Measurements from ENCODE around the gene DEFB121. TPM values are rescaled to one million over a fixed set of nuclear protein-coding genes. Genes with fewer than 3 reads are reported as not detected.

The DEFB121 gene
- total and polyA plus RNA-seq, 2 of the 8 experiments (the other 6 are each of a cell fraction or from before 2014, with no cell fraction given), result not detected

GRCh38 chr20:31452575-31452974, 46.6 kb upstream of the DEFB121 start:
- Histone ChIP-seq H3K9ac (replicated peaks in 1 of 4; ENCODE audit: extremely low read depth in 1 of 4, low read depth in 3 of 4, low read length in 3 of 4) (no peak overlapping the region), H3K23ac (ENCODE audit: insufficient read length) (no peak overlapping the region), H4K5ac (ENCODE audit: insufficient read length, low read depth, low read length) (no peak overlapping the region), H3K79me1 (ENCODE audit: low read depth, low read length) (no peaks in the 10 kb centered on the region), H3K36me3 (ENCODE audit: control insufficient read depth in 2 of 4, insufficient read depth in 4 of 4, low read length in 3 of 4) (no peaks in the 10 kb centered on the region; a peak in 1 of 8 replicates), H2AFZ (ENCODE audit: low read length) (no peak overlapping the region), H3K18ac (ENCODE audit: extremely low read depth, low read length) (no peak overlapping the region), H3K23me2 (ENCODE audit: low read depth, low read length) (no peaks in the 10 kb centered on the region), H3K27me3 (replicated peaks in 1 of 4; ENCODE audit: control insufficient read depth in 3 of 4, extremely low read depth in 1 of 4, insufficient read depth in 3 of 4, low read length in 3 of 4) (no peaks in the 10 kb centered on the region), H2BK20ac (ENCODE audit: low read length) (no peak overlapping the region), H4K91ac (replicated peaks; ENCODE audit: insufficient read length, low read length) (no peak overlapping the region), H3K4me2 (ENCODE audit: insufficient read depth in 1 of 2, low read depth in 2 of 2, low read length in 2 of 2) (no peak overlapping the region), H3K56ac (replicated peaks; ENCODE audit: insufficient read length, low read depth, low read length) (no peak overlapping the region), H2BK120ac (replicated peaks; ENCODE audit: low read depth, low read length) (no peak overlapping the region), H4K8ac (ENCODE audit: extremely low read depth, insufficient read depth, low read length) (no peak overlapping the region), H3K4me3 (ENCODE audit: extremely low read depth in 1 of 4, insufficient read depth in 2 of 4, low read depth in 3 of 4, low read length in 4 of 4) (no peak overlapping the region), H3K4ac (replicated peaks; ENCODE audit: insufficient read length, low read depth, low read length) (no peak overlapping the region), H3K9me3 (ENCODE audit: insufficient read depth in 2 of 2, low read depth in 1 of 2, low read length in 1 of 2) (peaks cover 56 to 71% of the 10 kb centered on the region in 2 experiments), H3K4me1 (replicated peaks in 1 of 4; ENCODE audit: control insufficient read depth in 3 of 4, insufficient read depth in 4 of 4, low read length in 3 of 4) (no peaks in the 10 kb centered on the region; a peak in 1 of 7 replicates), H3K27ac (ENCODE audit: low read depth, low read length) (no peak overlapping the region), H2BK12ac (ENCODE audit: low read depth, low read length) (no peak overlapping the region), H2AK5ac (ENCODE audit: low read depth, low read length) (no peak overlapping the region), H4K20me1 (replicated peaks in 1 of 2; ENCODE audit: control insufficient read depth in 1 of 2, insufficient read depth in 2 of 2, low read length in 2 of 2) (no peaks in the 10 kb centered on the region), H3K79me2 (ENCODE audit: control insufficient read depth in 1 of 2, insufficient read depth in 2 of 2, low read length in 2 of 2) (no peaks in the 10 kb centered on the region), H2BK15ac (ENCODE audit: low read length) (no peak overlapping the region), H3K14ac (ENCODE audit: insufficient read length) (no peak overlapping the region), H2BK5ac (ENCODE audit: low read depth, low read length) (no peak overlapping the region)
- no peak for DNase-seq (ENCODE audit: low read depth in 1 of 2, low spot score in 2 of 2)
- WGBS, 2 experiments (ENCODE audit: extremely low coverage in 1 of 2, insufficient coverage in 1 of 2, insufficient read length in 1 of 2, insufficient replicate concordance in 2 of 2, low coverage in 1 of 2, low lambda C conversion rate in 2 of 2, missing lambda C conversion rate in 1 of 2), result 60% methylated on average over 2 of the region's 2 CpGs; no CpG with 5 or more reads in 1 of the 2 experiments
- CTCF ChIA-PET (ENCODE audit: partially characterized antibody), result no interaction called here
- no peak for FAIRE-seq
- POLR2A ChIA-PET (ENCODE audit: partially characterized antibody), result no interaction called here
- TF ChIP-seq CHD2 (IDR thresholded peaks at IDR 0.05; ENCODE audit: low read length) (no peak), SIN3A (conservative IDR thresholded peaks at IDR 0.05 in 1 of 2, IDR thresholded peaks at IDR 0.05 in 1 of 2; ENCODE audit: low read depth in 1 of 2, low read length in 2 of 2) (no peak), YY1 (IDR thresholded peaks at IDR 0.05; ENCODE audit: low read depth, low read length) (no peak), ZNF274 (IDR thresholded peaks at IDR 0.05; ENCODE audit: borderline replicate concordance, extremely low read depth, low read length) (no peak), TBP (IDR thresholded peaks at IDR 0.05; ENCODE audit: low read depth, low read length) (no peak), HDAC2 (IDR thresholded peaks at IDR 0.05; ENCODE audit: borderline replicate concordance in 1 of 2, low read depth in 2 of 2, low read length in 2 of 2) (no peak), E2F6 (IDR thresholded peaks at IDR 0.05) (no peak)
